Transverse colon (tissue), 4 donors: ENCODE data around the gene CLUH. TPM values are rescaled to one million over a fixed set of nuclear protein-coding genes. Genes with fewer than 3 reads are reported as not detected.

ENCODE experiments used
- DNase-seq: peaks from one replicate; pipeline ENCODE4 v3.0.0-alpha.2; 2019
- H3K27ac ChIP-seq, 4 donors: fragments of 200-600 bp; sonication (generic); 2 replicates each; pipeline ENCODE4 v1.5.1; 2016 to 2018; ENCODE audit warnings: inconsistent platforms in 4 of 4
- H3K27me3 ChIP-seq: fragments of 200-600 bp; sonication (generic); 2 replicates; pipeline ENCODE4 v1.5.1; 2017; ENCODE audit warnings: inconsistent platforms
- H3K36me3 ChIP-seq, 4 donors: fragments of 200-600 bp; sonication (generic); 2 replicates each; pipeline ENCODE4 v1.5.1; 2017 to 2019; ENCODE audit warnings: inconsistent platforms in 4 of 4
- H3K4me1 ChIP-seq, 4 donors: fragments of 200-600 bp; sonication (generic); 2 replicates each; pipeline ENCODE4 v1.5.1; 2017 to 2020; ENCODE audit warnings: inconsistent platforms in 4 of 4
- H3K4me3 ChIP-seq, 4 donors: fragments of 200-600 bp; sonication (generic); 1 replicate in 1 of 4; 2 replicates in 3 of 4; pipeline versions ENCODE4 v1.5.1 to v1.6.1; 2017 to 2019; ENCODE audit warnings: inconsistent platforms in 4 of 4
- H3K9me3 ChIP-seq, 2 donors: fragments of 200-600 bp; sonication (generic); 2 replicates each; pipeline ENCODE4 v1.5.1; 2017 to 2019; ENCODE audit warnings: inconsistent platforms in 2 of 2
- EP300 ChIP-seq: sonication (generic); formaldehyde crosslinking; IDR thresholded peaks from one replicate; pipeline ENCODE4 v1.6.1; 2017; ENCODE audit warnings: antibody characterized with exemption, low read depth
- POLR2A ChIP-seq: fragments of 450-650 bp; IDR thresholded peaks from one replicate; pipeline ENCODE4 v1.6.1; 2016; ENCODE audit warnings: antibody characterized with exemption, mild to moderate bottlenecking, moderate library complexity
- POLR2AphosphoS5 ChIP-seq, 3 donors: sonication (generic); formaldehyde crosslinking; IDR thresholded peaks; one replicate each; pipeline ENCODE4 v1.6.1; 2016; ENCODE audit warnings: antibody characterized with exemption in 3 of 3
- WGBS, 2 donors: methylation state at CpG; one replicate each; pipeline ENCODE4 v1.1.5; 2018; ENCODE audit warnings: low coverage in 1 of 2; 5-methylcytosine and 5-hydroxymethylcytosine counted together
- in situ Hi-C, 4 donors: fragments of 200-750 bp; cut with MboI; loops; one replicate each; pipeline versions ENCODE4 v1.15.0 to v1.15.1; 2017; ENCODE audit warnings: low sequenced_read_pairs in 3 of 4, low pct_ligation_motif_present in 1 of 4, low pct_unique_long_range_greater_than_20kb in 1 of 4
- intact Hi-C: fragments of 100-400 bp; cut with DNase I; formaldehyde crosslinking; loops from one replicate; pipeline ENCODE4 v1.15.1; 2023; ENCODE audit warnings: low total_unique reads
- total RNA-seq, 4 donors: library from RNA; depleted of rRNA; stranded (reverse); fragments of >200 nt; gene quantifications; one replicate each; pipeline ENCODE4 v1.1.0, GENCODE V29; 2016
- TF ChIP-seq, protein P1 (sequence below), 5 experiments: fragments of 200-600 bp in 3 of 5; fragments of 450-650 bp in 2 of 5; sonication (generic) in 3 of 5; IDR thresholded peaks; 1 replicate in 2 of 5; 2 replicates in 3 of 5; pipeline ENCODE4 v1.5.1; 2016 to 2017; ENCODE audit warnings: antibody characterized with exemption in 5 of 5, inconsistent platforms in 3 of 5, mild to moderate bottlenecking in 2 of 5, moderate library complexity in 1 of 5

The CLUH gene
- total RNA-seq, 4 donors from 2014 or later, result 127 to 1,072 (median 208) TPM

DNA sequence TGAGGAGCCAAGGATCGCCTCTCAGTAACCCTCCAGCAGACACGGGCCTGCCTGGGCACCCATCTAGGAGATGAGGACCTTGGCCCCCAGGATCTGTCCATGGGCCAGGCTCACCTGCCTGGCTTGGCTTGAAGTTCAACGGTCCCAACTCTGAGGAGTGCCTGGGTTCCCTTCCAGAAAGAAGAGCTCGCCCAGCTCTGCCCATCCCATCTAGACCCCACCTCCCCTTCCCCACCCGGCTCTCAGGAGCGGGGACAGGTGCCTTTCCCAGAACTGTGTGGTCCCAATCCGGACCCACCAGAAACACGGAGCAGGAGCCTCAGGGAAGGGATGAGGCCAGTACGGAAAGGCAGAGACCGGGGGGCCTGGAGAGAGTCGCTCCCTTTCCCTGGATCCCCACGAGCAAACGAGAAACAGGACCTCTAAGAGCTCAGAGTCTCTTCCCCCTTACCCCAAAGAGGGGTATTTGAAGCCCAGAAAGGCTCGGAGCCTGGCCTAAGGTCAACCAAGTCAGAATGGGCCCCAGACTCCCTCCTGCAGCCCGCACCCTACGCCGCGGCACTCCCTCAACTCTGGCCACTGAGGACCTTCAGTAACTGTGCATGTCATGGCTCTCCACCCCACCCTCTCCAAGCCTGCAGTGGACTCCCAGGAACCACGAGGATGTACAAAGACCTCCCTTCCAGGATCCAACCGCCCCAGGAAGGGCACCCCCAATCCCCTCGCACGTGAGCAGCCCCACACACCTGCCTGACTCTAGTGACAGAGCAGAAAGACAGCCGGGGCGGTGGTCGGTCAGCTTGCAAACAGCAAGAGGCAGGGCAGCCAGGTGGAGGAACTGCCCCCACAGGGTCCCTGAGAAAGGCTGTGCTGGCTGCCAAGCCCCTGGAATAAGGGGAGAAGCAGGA is 5.4 kb downstream of the CLUH start:
- no peak for TF ChIP-seq POLR2AphosphoS5 (IDR thresholded peaks at IDR 0.05)
- no peak for TF ChIP-seq EP300
- no peak for TF ChIP-seq POLR2A
- TF ChIP-seq, protein P1, sequence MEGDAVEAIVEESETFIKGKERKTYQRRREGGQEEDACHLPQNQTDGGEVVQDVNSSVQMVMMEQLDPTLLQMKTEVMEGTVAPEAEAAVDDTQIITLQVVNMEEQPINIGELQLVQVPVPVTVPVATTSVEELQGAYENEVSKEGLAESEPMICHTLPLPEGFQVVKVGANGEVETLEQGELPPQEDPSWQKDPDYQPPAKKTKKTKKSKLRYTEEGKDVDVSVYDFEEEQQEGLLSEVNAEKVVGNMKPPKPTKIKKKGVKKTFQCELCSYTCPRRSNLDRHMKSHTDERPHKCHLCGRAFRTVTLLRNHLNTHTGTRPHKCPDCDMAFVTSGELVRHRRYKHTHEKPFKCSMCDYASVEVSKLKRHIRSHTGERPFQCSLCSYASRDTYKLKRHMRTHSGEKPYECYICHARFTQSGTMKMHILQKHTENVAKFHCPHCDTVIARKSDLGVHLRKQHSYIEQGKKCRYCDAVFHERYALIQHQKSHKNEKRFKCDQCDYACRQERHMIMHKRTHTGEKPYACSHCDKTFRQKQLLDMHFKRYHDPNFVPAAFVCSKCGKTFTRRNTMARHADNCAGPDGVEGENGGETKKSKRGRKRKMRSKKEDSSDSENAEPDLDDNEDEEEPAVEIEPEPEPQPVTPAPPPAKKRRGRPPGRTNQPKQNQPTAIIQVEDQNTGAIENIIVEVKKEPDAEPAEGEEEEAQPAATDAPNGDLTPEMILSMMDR (IDR thresholded peaks at IDR 0.05), result no peak
- H3K36me3 ChIP-seq, result peaks cover 0 to 24% (median 2%) of the 10 kb centered on the region in 4 donors
- no peak overlapping the region for H3K27ac ChIP-seq
- no peak overlapping the region for H3K4me3 ChIP-seq
- 81% methylated on average over 25 of the region's 25 CpGs; no CpG with 5 or more reads in 1 of the 2 donors for WGBS, 2 donors
- no peak for DNase-seq
- in situ Hi-C loops (no loop called here), intact Hi-C loops (no loop called here)
- no peaks in the 10 kb centered on the region for H3K9me3 ChIP-seq
- H3K4me1 ChIP-seq, result peaks cover 28 to 47% (median 38%) of the 10 kb centered on the region in 4 donors
- no peaks in the 10 kb centered on the region for H3K27me3 ChIP-seq

GRCh38 chr17:2705263-2705662 is 6.3 kb downstream of the CLUH start:
- H3K36me3 ChIP-seq, result peaks cover 0 to 33% (median 6%) of the 10 kb centered on the region in 4 donors
- H3K4me1 ChIP-seq, result peaks cover 26 to 42% (median 32%) of the 10 kb centered on the region in 4 donors
- H3K4me3 ChIP-seq, result no peak overlapping the region
- WGBS, 2 donors, result 82 to 83% methylated on average over 1 to 7 of the region's 7 CpGs
- no peaks in the 10 kb centered on the region for H3K9me3 ChIP-seq
- H3K27ac ChIP-seq, result no peak overlapping the region
- TF ChIP-seq POLR2AphosphoS5 (IDR thresholded peaks at IDR 0.05) (no peak), EP300 (no peak), POLR2A (no peak)
- TF ChIP-seq, protein P1 (IDR thresholded peaks at IDR 0.05), result no peak
- no peaks in the 10 kb centered on the region for H3K27me3 ChIP-seq
- intact Hi-C loops, result no loop called here
- in situ Hi-C loops, result no loop called here
- no peak for DNase-seq

- intact Hi-C loops, result no loop called here
- no peak overlapping the region for H3K27ac ChIP-seq
- no peaks in the 10 kb centered on the region for H3K9me3 ChIP-seq
- peaks cover 22 to 38% (median 28%) of the 10 kb centered on the region in 4 donors for H3K4me1 ChIP-seq
- peaks cover 0 to 35% (median 8%) of the 10 kb centered on the region in 4 donors for H3K36me3 ChIP-seq
- DNase-seq, result no peak
- no peak for TF ChIP-seq POLR2A
- TF ChIP-seq EP300, result no peak
- no peak for TF ChIP-seq POLR2AphosphoS5 (IDR thresholded peaks at IDR 0.05)
- TF ChIP-seq, protein P1 (IDR thresholded peaks at IDR 0.05), result no peak
- in situ Hi-C loops, result no loop called here
- H3K4me3 ChIP-seq, result no peak overlapping the region
- WGBS, 2 donors, result 67% methylated on average over 4 of the region's 4 CpGs; no CpG with 5 or more reads in 1 of the 2 donors
- H3K27me3 ChIP-seq, result no peaks in the 10 kb centered on the region
Measured at GRCh38 chr17:2704890-2705248, 6.7 kb downstream of the CLUH start.

DNA sequence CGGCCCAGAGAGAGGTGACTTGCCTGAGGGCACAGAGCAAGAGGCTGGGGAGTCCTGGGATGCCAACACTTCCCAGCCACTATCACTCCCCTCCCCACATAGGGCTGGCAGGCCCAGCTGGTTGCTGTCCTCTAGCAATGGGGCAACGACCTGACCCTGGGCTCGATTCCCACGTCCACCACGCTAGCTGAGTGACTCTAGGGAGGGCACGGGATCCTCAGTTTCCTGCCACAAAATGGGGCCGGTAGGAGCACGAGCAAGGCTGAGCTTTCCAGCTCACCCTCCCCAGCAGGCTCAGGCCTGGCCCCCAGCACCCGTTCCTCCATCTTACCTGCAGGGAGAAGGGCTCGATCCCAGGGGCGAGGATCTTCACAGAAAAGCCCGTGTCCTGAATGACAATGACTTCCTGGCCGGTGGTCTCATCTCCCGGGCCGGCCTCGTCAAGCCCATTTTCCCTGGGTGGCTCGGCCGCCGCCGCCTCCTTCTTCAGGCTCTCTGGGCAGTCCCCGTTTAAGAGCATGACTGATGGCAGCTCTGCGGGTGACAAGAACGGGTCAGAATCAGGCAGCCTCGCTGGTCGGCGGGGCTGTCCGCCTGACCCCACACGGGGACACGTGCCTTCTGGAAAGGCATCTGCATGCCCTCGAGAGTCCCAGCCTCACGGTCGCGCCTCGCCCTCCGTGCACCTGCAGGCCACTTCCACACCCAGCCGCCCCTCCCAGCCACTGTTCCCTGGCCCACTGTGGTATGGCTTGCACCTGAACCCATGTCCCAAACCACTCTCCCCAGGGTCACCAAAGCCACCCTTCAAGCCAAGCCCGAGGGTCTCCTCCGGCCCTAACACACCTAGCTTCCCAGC is 7.3 kb downstream of the CLUH start:
- WGBS, 2 donors, result 73 to 87% methylated on average over 2 to 37 of the region's 38 CpGs
- DNase-seq, result no peak
- Histone ChIP-seq H3K27ac (no peak overlapping the region), H3K27me3 (no peaks in the 10 kb centered on the region), H3K9me3 (no peaks in the 10 kb centered on the region), H3K36me3 (peaks cover 0 to 36% (median 9%) of the 10 kb centered on the region in 4 donors), H3K4me1 (peaks cover 16 to 32% (median 22%) of the 10 kb centered on the region in 4 donors), H3K4me3 (no peak overlapping the region)
- TF ChIP-seq, protein P1 (IDR thresholded peaks at IDR 0.05), result no peak
- no peak for TF ChIP-seq POLR2AphosphoS5 (IDR thresholded peaks at IDR 0.05)
- no peak for TF ChIP-seq POLR2A
- no peak for TF ChIP-seq EP300
- intact Hi-C loops (no loop called here), in situ Hi-C loops (no loop called here)
